Caco-2 (cell line): ENCODE data around the gene CPA2. TPM values are rescaled to one million over a fixed set of nuclear protein-coding genes. Genes with fewer than 3 reads are reported as not detected.

Source experiments
- BruUV-seq: library from RNA; stranded (reverse); fragments of 400-500 nt; replicated peaks from 2 replicates; lab custom pipeline; 2021; lab: Mats Ljungman, UMichigan
- CTCF ChIA-PET: fragments of 300-600 bp; sonication (Branson Sonifier 250); formaldehyde crosslinking; loops from one replicate; lab custom pipeline; 2022; ENCODE audit warnings: antibody characterized with exemption; lab: Charles Lee
- POLR2A ChIA-PET: fragments of 300-600 bp; sonication (Branson Sonifier 250); formaldehyde crosslinking; loops from one replicate; lab custom pipeline; 2022; ENCODE audit warnings: antibody characterized with exemption; lab: Charles Lee
- DNase-seq, 2 experiments: peaks; one replicate each; pipeline versions ENCODE4 v3.0.0 to v3.0.0-alpha.2; 2020 to 2022
- H3K27me3 ChIP-seq: replicated peaks from 2 replicates; pipeline ENCODE4 v1.6.0; 2011; ENCODE audit warnings: low read length; ENCODE audit not compliant: control insufficient read depth, insufficient read depth
- H3K36me3 ChIP-seq: 2 replicates; pipeline ENCODE4 v1.5.1; 2011; ENCODE audit warnings: low read length; ENCODE audit not compliant: control insufficient read depth, insufficient read depth
- H3K4me1 ChIP-seq: fragments of 250-450 bp; sonication (Bioruptor Pico); 2 replicates; pipeline ENCODE4 v1.5.1; 2020; ENCODE audit warnings: mild to moderate bottlenecking
- H3K4me3 ChIP-seq: 2 replicates; pipeline ENCODE4 v1.5.1; 2011; ENCODE audit warnings: low read depth, mild to moderate bottlenecking, control low read depth, low read length
- H3K9me3 ChIP-seq: fragments of 250-450 bp; sonication (Bioruptor Pico); 2 replicates; pipeline ENCODE4 v1.5.1; 2020; ENCODE audit warnings: mild to moderate bottlenecking, moderate library complexity
- H3K27ac Mint-ChIP-seq: one replicate; pipeline ENCODE4 v1.8.0; 2022; ENCODE audit warnings: mixed read lengths; ENCODE audit not compliant: unreplicated experiment
- H3K27me3 Mint-ChIP-seq: one replicate; pipeline ENCODE4 v1.8.0; 2022; ENCODE audit warnings: mixed read lengths; ENCODE audit not compliant: insufficient read depth, unreplicated experiment
- H3K36me3 Mint-ChIP-seq: one replicate; pipeline ENCODE4 v1.8.0; 2022; ENCODE audit warnings: mild to moderate bottlenecking, mixed read lengths; ENCODE audit not compliant: insufficient read depth, unreplicated experiment
- H3K4me1 Mint-ChIP-seq: one replicate; pipeline ENCODE4 v1.8.0; 2022; ENCODE audit warnings: low read depth, mixed read lengths; ENCODE audit not compliant: unreplicated experiment
- H3K4me3 Mint-ChIP-seq: one replicate; pipeline ENCODE4 v1.8.0; 2022; ENCODE audit warnings: mild to moderate bottlenecking, moderate library complexity, mixed read lengths; ENCODE audit not compliant: unreplicated experiment
- H3K9me3 Mint-ChIP-seq: one replicate; pipeline ENCODE4 v1.8.0; 2022; ENCODE audit warnings: mixed read lengths; ENCODE audit not compliant: unreplicated experiment
- CTCF ChIP-seq, 2 experiments: fragments of 200-600 bp in 1 of 2; IDR thresholded peaks; 1 replicate in 1 of 2; 2 replicates in 1 of 2; pipeline versions ENCODE4 v1.5.1 to v1.8.0; 2011 to 2022; ENCODE audit warnings: antibody characterized with exemption in 1 of 2, control low read depth in 1 of 2, inconsistent platforms in 1 of 2, low read depth in 1 of 2, low read length in 1 of 2, mild to moderate bottlenecking in 1 of 2, moderate library complexity in 1 of 2; ENCODE audit not compliant: insufficient read depth in 1 of 2, severe bottlenecking in 1 of 2, unreplicated experiment in 1 of 2
- intact Hi-C: fragments of 100-400 bp; cut with micrococcal nuclease; formaldehyde crosslinking; loops from one replicate; pipeline ENCODE4 v1.10.0; 2022; ENCODE audit not compliant: unreplicated experiment
- total RNA-seq: library from RNA; stranded (reverse); gene quantifications from 2 replicates; pipeline ENCODE4 v1.2.3, GENCODE V29; 2022

CPA2 gene
- total RNA-seq, 1 experiment from 2014 or later: 26.1 TPM

- H3K4me3 ChIP-seq: no peak overlapping the region
- Mint-ChIP-seq H3K4me1 (peaks cover 15% of the 10 kb centered on the region), H3K27ac (no peak overlapping the region), H3K36me3 (no peaks in the 10 kb centered on the region), H3K4me3 (no peak overlapping the region), H3K9me3 (peaks cover 10% of the 10 kb centered on the region), H3K27me3 (no peaks in the 10 kb centered on the region)
- TF ChIP-seq CTCF (IDR thresholded peaks at IDR 0.05; ENCODE audit: insufficient read depth in 1 of 2, low read depth in 1 of 2, low read length in 1 of 2, severe bottlenecking in 1 of 2, unreplicated experiment in 1 of 2): no peak
- no peaks in the 10 kb centered on the region for H3K9me3 ChIP-seq
- intact Hi-C loops: no loop called here
- no peak for DNase-seq
- no peaks in the 10 kb centered on the region for H3K36me3 ChIP-seq
- CTCF ChIA-PET: no interaction called here
- no peaks in the 10 kb centered on the region for H3K27me3 ChIP-seq
- H3K4me1 ChIP-seq: peaks cover 7% of the 10 kb centered on the region
- POLR2A ChIA-PET: no interaction called here
- BruUV-seq: no TSS peak
Observed at GRCh38 chr7:130270947-130271800, 4.5 kb downstream of the CPA2 start.

DNA sequence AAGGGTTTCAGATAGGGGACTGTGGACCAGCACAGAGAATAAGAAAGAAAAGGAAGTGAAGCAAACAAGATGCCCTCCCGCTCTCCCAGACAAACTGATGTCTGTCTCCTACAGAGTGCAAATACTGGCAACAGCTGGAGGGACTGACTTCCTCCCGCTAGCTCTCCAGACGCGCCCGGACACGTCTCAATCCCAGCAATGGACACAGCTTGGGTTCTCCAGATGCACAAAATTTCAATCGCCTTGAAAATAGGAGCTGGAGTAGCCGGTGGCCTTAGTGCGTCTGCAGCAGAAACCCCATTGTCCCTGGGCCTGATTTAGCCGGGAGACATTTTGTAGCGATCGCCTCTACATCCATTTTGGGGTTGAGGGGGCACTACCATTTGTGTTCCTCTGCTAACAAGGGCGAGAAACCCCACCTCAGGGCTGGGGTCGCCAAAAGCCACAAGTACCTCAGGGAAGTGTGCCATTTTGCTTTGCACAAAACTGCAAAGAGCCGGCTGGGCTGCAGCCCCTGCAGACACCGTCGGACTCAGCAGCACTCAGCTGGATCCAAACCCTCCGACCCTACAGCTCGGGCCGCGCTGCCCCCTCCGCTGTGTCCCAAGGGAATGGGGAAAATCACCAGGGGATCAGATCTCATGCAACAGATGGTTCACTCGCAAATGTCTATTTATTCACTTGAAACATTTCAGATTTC is 5.9 kb downstream of the CPA2 start:
- no peaks in the 10 kb centered on the region for H3K27me3 ChIP-seq
- Mint-ChIP-seq H3K9me3 (peaks cover 6% of the 10 kb centered on the region), H3K4me3 (peak overlapping the region; percentile 22), H3K36me3 (no peaks in the 10 kb centered on the region), H3K4me1 (peaks cover 7% of the 10 kb centered on the region), H3K27ac (no peak overlapping the region), H3K27me3 (no peaks in the 10 kb centered on the region)
- ChIA-PET POLR2A (no interaction called here), CTCF (no interaction called here)
- peaks cover 6% of the 10 kb centered on the region; the same call in 1 of the 2 replicates for H3K4me1 ChIP-seq
- no peak overlapping the region for H3K4me3 ChIP-seq
- no peaks in the 10 kb centered on the region for H3K36me3 ChIP-seq
- no TSS peak for BruUV-seq
- no peak for TF ChIP-seq CTCF (IDR thresholded peaks at IDR 0.05; ENCODE audit: insufficient read depth in 1 of 2, low read depth in 1 of 2, low read length in 1 of 2, severe bottlenecking in 1 of 2, unreplicated experiment in 1 of 2)
- DNase-seq: no peak
- H3K9me3 ChIP-seq: no peaks in the 10 kb centered on the region
- intact Hi-C loops: no loop called here

DNA sequence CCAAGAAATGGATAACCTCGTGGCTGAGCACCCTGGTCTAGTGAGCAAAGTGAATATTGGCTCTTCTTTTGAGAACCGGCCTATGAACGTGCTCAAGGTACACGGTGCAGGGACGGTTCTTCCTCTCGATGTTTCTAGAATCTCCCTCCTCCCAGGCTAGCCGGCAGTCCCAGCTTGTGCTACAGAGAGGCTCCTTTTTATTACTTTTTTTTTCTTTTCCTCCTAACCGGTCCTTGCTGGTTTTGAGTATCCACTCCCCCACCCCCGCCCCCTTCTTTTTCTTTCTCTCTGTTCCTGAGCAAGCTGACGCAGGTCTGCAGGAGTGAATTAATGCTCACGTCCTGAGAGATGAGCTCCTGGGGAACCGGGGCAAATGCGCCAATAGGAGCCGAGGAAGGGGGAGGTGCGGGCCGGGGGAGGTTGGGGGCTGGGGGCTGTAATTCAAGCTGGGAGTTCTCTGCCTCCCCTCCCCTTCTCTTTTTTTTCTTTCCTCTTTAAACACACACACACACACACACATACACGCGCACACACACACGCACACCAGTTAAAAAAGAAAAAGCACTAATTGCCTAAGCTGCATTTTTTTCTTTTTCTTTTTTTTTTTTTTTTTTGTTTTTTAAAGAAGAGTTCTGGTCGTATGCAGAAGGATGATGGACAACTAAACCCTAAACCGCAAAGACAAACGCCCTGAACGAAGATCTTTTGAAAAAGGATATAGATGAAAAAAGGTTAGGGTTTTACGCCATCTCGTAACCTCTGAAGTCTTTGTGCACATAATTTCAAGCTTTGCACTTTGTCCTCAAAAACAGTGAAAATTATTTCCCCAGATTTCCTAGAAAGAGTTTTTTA is 6.6 kb downstream of the CPA2 start:
- no peaks in the 10 kb centered on the region for H3K9me3 ChIP-seq
- no peaks in the 10 kb centered on the region for H3K36me3 ChIP-seq
- H3K4me1 ChIP-seq: peaks cover 6% of the 10 kb centered on the region; the same call in 1 of the 2 replicates
- TF ChIP-seq CTCF (IDR thresholded peaks at IDR 0.05; ENCODE audit: insufficient read depth in 1 of 2, low read depth in 1 of 2, low read length in 1 of 2, severe bottlenecking in 1 of 2, unreplicated experiment in 1 of 2): no peak
- no TSS peak for BruUV-seq
- CTCF ChIA-PET: interaction anchor here (0.6 kb wide), 1 partner anchor 36 kb away, joined by 3 read pairs; no protein-coding TSS in a partner anchor
- DNase-seq: peak in 1 of 2 experiments; percentile 39
- no peaks in the 10 kb centered on the region for H3K27me3 ChIP-seq
- intact Hi-C loops: no loop called here
- Mint-ChIP-seq H3K27ac (no peak overlapping the region), H3K4me3 (peak overlapping the region; percentile 22), H3K36me3 (no peaks in the 10 kb centered on the region), H3K4me1 (peaks cover 7% of the 10 kb centered on the region), H3K27me3 (no peaks in the 10 kb centered on the region), H3K9me3 (no peaks in the 10 kb centered on the region)
- POLR2A ChIA-PET: interaction anchor here (0.6 kb wide), 1 partner anchor 68 kb away, joined by 4 read pairs; the partner anchor contains the start of gene TMEM209
- H3K4me3 ChIP-seq: no peak overlapping the region
